Astrocyte of the spinal cord (primary cell): Measurements from ENCODE around the gene BCL10.

ENCODE experiments used
- DNase-seq: peaks from one replicate; pipeline ENCODE4 v3.0.0; 2011; ENCODE audit warnings: low read depth, low spot score
- H3K4me3 ChIP-seq: 2 replicates; pipeline ENCODE4 v1.5.1; 2011; ENCODE audit warnings: low read depth, mild to moderate bottlenecking, low read length, moderate library complexity
- CTCF ChIP-seq: IDR thresholded peaks from 2 replicates; pipeline ENCODE4 v1.5.1; 2012; ENCODE audit warnings: low read depth, mild to moderate bottlenecking, low read length, inconsistent platforms
- in situ Hi-C: cut with HindIII; loops from 2 replicates; pipeline ENCODE4 v1.10.0; 2017; ENCODE audit warnings: low sequenced_read_pairs

BCL10 gene

GRCh38 chr1:85244271-85245061 lies 32.0 kb downstream of the BCL10 start:
- no peak overlapping the region for H3K4me3 ChIP-seq
- TF ChIP-seq CTCF: no peak
- no peak for DNase-seq
- in situ Hi-C loops: no loop called here

- no peak overlapping the region for H3K4me3 ChIP-seq
- DNase-seq: no peak
- in situ Hi-C loops: no loop called here
- no peak for TF ChIP-seq CTCF
These were observed 33.1 kb downstream of the BCL10 start for GRCh38 chr1:85243372-85243771.

- no peak for TF ChIP-seq CTCF
- in situ Hi-C loops: no loop called here
- no peak overlapping the region for H3K4me3 ChIP-seq
- DNase-seq: no peak
These were observed 35.8 kb downstream of the BCL10 start for GRCh38 chr1:85240643-85241042.

GRCh38 chr1:85240174-85240601 lies 36.2 kb downstream of the BCL10 start:
- in situ Hi-C loops: no loop called here
- peak; percentile 8 for TF ChIP-seq CTCF
- H3K4me3 ChIP-seq: no peak overlapping the region
- no peak for DNase-seq

GRCh38 chr1:85237613-85238012 lies 38.8 kb downstream of the BCL10 start:
- in situ Hi-C loops: no loop called here
- DNase-seq: no peak
- no peak for TF ChIP-seq CTCF
- H3K4me3 ChIP-seq: no peak overlapping the region

GRCh38 chr1:85230305-85230977 lies 46.0 kb downstream of the BCL10 start:
- in situ Hi-C loops: no loop called here

More at GRCh38 chr1:85230305-85230977, 46.0 kb downstream of the BCL10 start:
- peak; percentile 32 for TF ChIP-seq CTCF
- no peak overlapping the region for H3K4me3 ChIP-seq
- no peak for DNase-seq
